ENCODE data around the gene CCDC34.

- TF ChIP-seq ZBTB33 (IDR thresholded peaks at IDR 0.05; ENCODE audit: extremely low read depth, insufficient replicate concordance, low read length) (no peak), CTCF (IDR thresholded peaks at IDR 0.05 in 2 of 3, conservative IDR thresholded peaks at IDR 0.05 in 1 of 3; ENCODE audit: borderline replicate concordance in 1 of 3, insufficient read depth in 1 of 3, low read depth in 2 of 3, low read length in 2 of 3) (no peak), SIN3A (IDR thresholded peaks at IDR 0.05; ENCODE audit: low read depth) (no peak), POLR2AphosphoS5 (IDR thresholded peaks at IDR 0.05; ENCODE audit: low read depth, low read length) (no peak), SP1 (IDR thresholded peaks at IDR 0.05; ENCODE audit: low read depth) (no peak), POLR2A (IDR thresholded peaks at IDR 0.05; ENCODE audit: borderline replicate concordance, extremely low read depth, insufficient read depth, insufficient read length) (no peak), EZH2 (IDR thresholded peaks at IDR 0.05) (no peak), CEBPB (IDR thresholded peaks at IDR 0.05; ENCODE audit: low read depth) (no peak), EZH2phosphoT487 (IDR thresholded peaks at IDR 0.05; ENCODE audit: borderline replicate concordance) (no peak), RAD21 (IDR thresholded peaks at IDR 0.05; ENCODE audit: low read depth) (no peak)
Measured at GRCh38 chr11:27412192-27412691, 49.2 kb upstream of the CCDC34 start.

Measured in HCT116 (cell line).